HG03521 (cell line): ENCODE data around the gene ZNF652.
"Not testable (repeated sequence)": the region's sequence is repeated elsewhere in the genome, so short reads cannot be mapped to it uniquely, and the experiment has no call there.

Experiments
- ATAC-seq: cut with Tn5 transposase; IDR thresholded peaks from one replicate; pipeline ENCODE4 v1.9.1; 2021; ENCODE audit warnings: mild to moderate bottlenecking, moderate library complexity; ENCODE audit not compliant: unreplicated experiment

The ZNF652 gene

GRCh38 chr17:49361902-49362722 lies at the start of gene ZNF652:
Gene ZNF652, minus strand, starts transcription at chr17:49362250. Its CDS starts 44,525 bp downstream, at chr17:49317725.
- ATAC-seq, result peak; percentile 64

- no peak for ATAC-seq
Observed at GRCh38 chr17:49409066-49409465, 47.0 kb upstream of the ZNF652 start.

GRCh38 chr17:49407981-49408501 lies 46.0 kb upstream of the ZNF652 start:
- ATAC-seq, result no peak

GRCh38 chr17:49407086-49407485 lies 45.0 kb upstream of the ZNF652 start:
- no peak for ATAC-seq

GRCh38 chr17:49406421-49407061 lies 44.5 kb upstream of the ZNF652 start:
- ATAC-seq, result no peak

GRCh38 chr17:49404906-49405305 lies 42.9 kb upstream of the ZNF652 start:
- ATAC-seq, result no peak

- ATAC-seq, result no peak
Observed at GRCh38 chr17:49404361-49404760, 42.3 kb upstream of the ZNF652 start.

GRCh38 chr17:49403514-49404289 lies 41.7 kb upstream of the ZNF652 start:
- no peak for ATAC-seq

- no peak for ATAC-seq
Observed at GRCh38 chr17:49402706-49403105, 40.7 kb upstream of the ZNF652 start.

GRCh38 chr17:49401971-49402611 lies 40.0 kb upstream of the ZNF652 start:
- ATAC-seq, result no peak

- ATAC-seq, result no peak
Observed at GRCh38 chr17:49399995-49400394, 37.9 kb upstream of the ZNF652 start.

GRCh38 chr17:49397586-49397985 lies 35.5 kb upstream of the ZNF652 start:
- ATAC-seq, result no peak

- ATAC-seq, result no peak
Observed at GRCh38 chr17:49393491-49394255, 31.6 kb upstream of the ZNF652 start.

GRCh38 chr17:49390548-49391324 lies 28.7 kb upstream of the ZNF652 start:
- ATAC-seq, result no peak

GRCh38 chr17:49389514-49390347 lies 27.7 kb upstream of the ZNF652 start:
- not testable (repeated sequence) for ATAC-seq

GRCh38 chr17:49388692-49389513 lies 26.9 kb upstream of the ZNF652 start:
- no peak for ATAC-seq

- ATAC-seq, result no peak
Observed at GRCh38 chr17:49388290-49388640, 26.2 kb upstream of the ZNF652 start.
